ENCODE results near the gene FOXS1.
A peak's percentile ranks its signal among the peaks of the same experiment; 100 is the strongest.

FOXS1 gene

DNA sequence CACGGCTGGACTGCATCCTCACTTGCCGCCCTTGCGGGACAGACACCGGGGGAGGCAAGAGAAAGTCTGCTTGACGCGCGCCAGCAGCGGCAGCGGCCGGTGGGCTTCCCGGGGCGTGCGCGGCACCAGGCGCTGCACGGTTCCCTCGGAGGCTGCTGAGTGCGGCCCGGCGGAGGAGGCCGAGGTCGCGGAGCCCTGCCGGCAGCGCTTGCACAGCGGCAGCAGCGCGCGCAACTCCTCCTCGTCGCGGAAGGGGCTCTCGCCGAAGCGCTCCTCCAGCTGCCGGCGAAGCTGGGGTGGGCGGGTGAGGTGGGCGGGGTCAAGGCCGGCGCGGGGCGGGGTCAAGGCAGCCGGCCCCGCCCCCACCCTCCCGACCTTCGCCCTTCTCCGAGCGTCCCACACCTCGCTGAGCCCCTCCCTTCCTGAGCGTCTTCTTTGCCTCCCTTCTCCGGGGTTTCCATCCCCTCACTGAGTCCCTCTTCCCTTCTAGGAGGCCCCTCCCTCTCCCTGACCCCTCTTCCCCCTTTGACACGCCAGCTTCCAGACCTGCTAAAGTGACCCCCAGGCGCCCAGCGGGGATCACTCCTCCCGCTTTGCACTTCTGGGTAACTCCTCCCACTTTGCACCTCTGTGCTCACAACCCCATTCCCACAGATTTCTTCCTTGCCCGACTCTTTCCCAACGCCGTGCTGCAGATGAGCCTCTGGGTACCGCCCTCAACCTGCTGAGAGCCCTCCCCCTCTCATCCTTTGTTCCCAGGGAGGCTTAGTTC is 16.2 kb upstream of the FOXS1 start:
- DNase-seq (ENCODE audit: low read depth in 1 of 2, low spot score in 1 of 2): peak; percentile 35 to 45

GRCh38 chr20:31861135-31861384 is 15.7 kb upstream of the FOXS1 start:
- DNase-seq (ENCODE audit: low read depth in 1 of 2, low spot score in 1 of 2): no peak

DNA sequence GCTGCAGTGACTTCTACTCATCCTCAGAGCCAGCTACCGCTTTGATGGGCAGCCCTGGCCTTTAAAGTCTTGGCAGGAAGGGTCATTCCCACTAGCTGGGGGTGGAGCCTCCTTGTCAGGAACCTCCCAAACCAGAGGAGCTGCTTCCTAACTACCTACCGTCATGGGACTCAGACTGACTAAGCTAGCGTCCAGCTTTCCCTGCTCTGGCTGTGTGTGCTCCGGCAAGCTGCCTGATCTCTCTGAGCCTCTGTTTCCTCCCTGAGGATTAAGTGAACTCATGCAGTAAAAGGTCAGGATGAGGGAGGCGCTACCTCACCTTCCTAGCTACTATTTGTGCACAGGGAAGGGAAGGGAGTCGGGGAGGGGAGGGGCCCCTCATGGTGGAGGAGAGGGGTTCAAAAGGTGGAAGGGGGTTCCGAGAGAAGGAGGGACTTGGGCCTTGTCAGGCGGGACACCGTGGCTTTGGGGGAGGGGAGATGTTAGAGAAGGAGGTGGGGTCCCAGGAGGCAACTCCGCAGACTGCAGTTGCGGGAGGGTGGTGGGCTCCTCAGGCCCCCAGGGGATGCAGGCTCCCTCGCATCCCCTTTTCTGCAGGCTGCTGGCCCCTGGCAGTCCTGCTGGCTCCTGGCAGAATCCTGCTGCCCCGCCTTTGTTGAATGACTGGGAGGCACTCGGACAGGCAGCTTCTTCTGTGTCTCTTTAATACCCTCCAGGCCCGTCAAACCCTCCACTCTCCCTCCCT is 15.2 kb upstream of the FOXS1 start:
- no peak for DNase-seq (ENCODE audit: low read depth in 1 of 2, low spot score in 1 of 2)

GRCh38 chr20:31859998-31860380 is 14.6 kb upstream of the FOXS1 start:
- no peak for DNase-seq (ENCODE audit: low read depth in 1 of 2, low spot score in 1 of 2)

- DNase-seq (ENCODE audit: low read depth in 1 of 2, low spot score in 1 of 2): no peak
Observed at GRCh38 chr20:31859266-31859997, 14.0 kb upstream of the FOXS1 start.

- no peak for DNase-seq (ENCODE audit: low read depth in 1 of 2, low spot score in 1 of 2)
Observed at GRCh38 chr20:31858760-31859083, 13.3 kb upstream of the FOXS1 start.

- no peak for DNase-seq (ENCODE audit: low read depth in 1 of 2, low spot score in 1 of 2)
Observed at GRCh38 chr20:31857861-31858759, 12.7 kb upstream of the FOXS1 start.

GRCh38 chr20:31856516-31856915 is 11.1 kb upstream of the FOXS1 start:
- no peak for DNase-seq (ENCODE audit: low read depth in 1 of 2, low spot score in 1 of 2)

GRCh38 chr20:31853481-31853880 is 8.1 kb upstream of the FOXS1 start:
- DNase-seq (ENCODE audit: low read depth in 1 of 2, low spot score in 1 of 2): no peak

GRCh38 chr20:31851240-31851955 is 6.0 kb upstream of the FOXS1 start:
- DNase-seq (ENCODE audit: low read depth in 1 of 2, low spot score in 1 of 2): no peak

DNA sequence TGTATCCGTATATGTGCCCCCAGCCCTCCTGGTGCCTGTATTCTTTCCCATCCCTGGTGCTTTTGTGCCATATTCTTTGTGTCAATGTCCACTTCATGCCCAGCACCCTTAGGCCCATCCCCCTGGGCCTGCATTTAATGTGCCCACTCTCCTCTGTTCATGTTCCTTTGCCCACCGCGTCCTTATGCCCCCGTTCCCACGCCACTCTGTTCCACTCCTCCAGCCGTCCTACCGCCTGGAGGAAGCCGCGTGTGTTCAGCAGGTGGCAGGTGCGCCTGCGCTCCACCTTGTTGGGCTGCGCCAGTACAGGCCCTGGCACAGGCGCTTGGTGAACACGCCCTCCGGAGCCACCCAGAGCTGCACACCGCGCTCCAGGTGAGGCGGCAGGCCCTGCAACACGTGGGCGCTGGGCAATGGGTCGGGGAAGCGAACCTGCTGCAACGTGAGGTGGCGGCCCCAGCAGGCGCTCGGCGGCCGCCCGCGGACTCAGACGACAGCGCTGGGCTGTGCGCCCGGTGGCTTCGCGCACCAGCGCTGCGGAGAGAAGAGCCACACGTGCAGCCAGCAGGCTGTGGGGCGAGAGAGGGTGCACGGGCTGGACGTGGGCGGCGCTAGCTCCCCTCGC is 4.0 kb upstream of the FOXS1 start:
- no peak for DNase-seq (ENCODE audit: low read depth in 1 of 2, low spot score in 1 of 2)

DNA sequence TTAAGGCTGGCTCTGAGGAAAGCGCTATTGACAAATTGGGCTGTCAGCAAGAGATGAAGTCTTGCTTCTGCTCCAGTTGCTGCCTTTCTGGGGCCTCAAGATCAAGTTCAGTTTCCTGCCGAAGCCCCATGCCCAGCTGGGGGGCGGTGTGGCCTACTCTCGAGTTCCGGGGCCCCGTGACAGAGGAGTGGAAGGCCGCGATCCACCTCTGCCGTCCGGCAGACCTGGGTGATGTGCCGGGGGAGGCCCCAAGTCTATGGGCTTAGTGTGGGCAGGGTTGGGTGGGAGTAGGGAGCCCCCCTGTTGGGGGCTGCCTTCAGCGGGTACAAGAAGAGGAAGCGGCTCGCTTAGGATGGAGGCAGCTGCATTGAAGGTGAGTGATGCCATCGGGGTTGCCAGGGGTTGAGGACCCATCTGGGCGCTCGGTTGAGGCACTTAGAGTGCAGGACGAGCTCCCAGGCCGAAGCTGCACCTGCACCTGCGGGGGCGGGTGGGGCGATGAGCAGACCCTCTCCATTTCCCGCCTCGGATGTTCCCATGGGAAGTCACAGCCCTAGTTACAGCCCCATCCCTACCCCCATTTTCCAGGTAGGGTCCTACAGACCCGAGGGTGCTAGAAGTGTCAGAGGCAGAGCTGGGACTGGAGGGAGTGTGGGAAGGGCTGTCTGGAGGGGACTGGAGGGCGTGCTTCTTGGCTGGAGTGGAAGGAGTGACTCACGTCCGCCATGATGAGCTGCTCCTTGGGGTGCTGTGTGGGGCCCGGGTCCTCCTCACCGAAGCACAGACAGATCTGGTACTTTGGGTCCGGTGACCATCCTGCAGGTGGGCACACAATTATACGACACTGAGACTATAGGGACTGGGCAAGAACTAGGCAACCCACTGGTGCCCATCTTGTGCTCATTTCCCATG is 2.9 kb upstream of the FOXS1 start:
- no peak for DNase-seq (ENCODE audit: low read depth in 1 of 2, low spot score in 1 of 2)

DNA sequence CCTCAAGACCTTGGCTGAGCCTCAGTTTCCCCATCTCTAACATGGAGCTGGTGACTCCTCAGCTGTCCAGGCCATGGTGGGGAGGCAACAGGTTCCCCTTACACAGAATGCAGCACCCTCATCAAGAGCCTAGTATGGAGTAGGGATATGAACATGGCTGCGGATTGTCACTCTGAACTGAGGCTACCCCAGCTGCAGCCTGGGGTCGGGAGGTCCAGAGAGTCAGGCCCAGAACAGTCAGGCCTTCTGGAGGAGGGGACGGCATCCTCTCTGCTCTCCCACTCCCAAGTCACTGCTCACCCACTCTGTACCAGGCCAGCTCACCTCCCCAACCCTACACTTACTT is 1.4 kb upstream of the FOXS1 start:
- DNase-seq (ENCODE audit: low read depth in 1 of 2, low spot score in 1 of 2): no peak

DNA sequence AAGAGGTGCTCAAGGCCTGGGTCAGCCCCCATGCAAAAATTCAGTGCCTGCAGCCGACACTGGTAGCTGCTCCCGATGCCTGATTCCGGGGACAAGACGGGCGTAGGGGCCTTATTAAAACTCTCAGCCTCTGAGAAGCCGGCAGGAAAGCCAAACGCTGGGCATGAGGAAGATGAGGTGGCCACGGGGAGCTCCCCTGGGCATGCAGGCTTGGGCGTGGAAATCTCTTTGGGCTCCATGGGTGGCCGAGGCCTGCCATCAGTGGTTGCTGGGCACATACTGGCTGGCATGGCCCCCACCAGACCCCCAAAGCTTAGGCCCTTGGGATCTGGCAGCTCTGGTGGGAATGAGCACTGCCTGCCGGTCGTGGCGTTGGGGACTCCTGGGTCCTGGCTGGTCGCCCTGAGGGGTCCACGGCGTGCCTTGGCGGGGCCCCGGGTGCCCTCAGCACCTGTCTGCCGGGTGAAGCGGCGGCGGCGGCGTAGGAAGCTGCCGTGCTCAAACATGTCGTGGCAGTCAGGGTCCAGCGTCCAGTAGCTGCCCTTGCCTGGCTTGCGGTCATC is 586 bp downstream of the FOXS1 start:
- DNase-seq (ENCODE audit: low read depth in 1 of 2, low spot score in 1 of 2): no peak

DNA sequence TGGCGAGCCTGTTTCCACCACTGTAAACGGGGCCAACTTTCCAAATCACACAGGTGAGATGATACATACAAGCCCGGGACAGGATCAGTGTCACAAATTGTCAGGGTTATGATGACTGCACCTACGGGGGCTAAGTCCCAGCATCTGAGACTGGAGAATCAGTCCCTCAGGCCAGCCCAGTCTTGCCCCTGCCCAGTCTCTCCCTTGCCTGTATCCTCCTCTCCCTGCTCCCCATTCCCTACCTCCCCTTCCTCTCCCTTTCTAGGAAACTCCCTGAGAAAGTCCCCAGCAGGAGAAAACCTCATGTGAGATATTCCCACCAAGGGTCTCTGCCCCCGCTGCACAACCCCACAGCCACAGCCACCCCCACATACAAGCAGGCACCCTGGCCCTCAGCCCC is 1.5 kb downstream of the FOXS1 start:
- DNase-seq (ENCODE audit: low read depth in 1 of 2, low spot score in 1 of 2): no peak

DNA sequence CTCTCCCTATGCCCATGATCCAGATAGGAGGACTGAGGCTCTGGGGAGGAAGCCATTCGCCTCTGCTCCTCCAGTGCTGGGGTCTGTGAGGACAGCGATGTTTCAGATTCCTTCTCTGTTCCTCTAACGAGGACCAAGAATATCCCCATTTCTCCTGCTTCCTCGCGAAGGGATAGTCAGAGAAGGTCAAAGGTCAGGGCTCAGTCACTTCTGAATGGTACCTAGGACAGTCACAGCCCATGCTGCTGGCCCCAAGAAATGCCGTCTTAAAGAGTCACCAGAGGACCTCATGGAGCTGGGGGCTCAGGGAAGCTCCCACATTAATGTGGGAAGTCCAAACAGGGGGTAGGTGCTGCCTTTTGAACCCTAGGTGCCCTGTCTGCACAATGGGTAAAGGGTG is 2.1 kb downstream of the FOXS1 start:
- DNase-seq (ENCODE audit: low read depth in 1 of 2, low spot score in 1 of 2): no peak

GRCh38 chr20:31842471-31843157 is 2.8 kb downstream of the FOXS1 start:
- DNase-seq (ENCODE audit: low read depth in 1 of 2, low spot score in 1 of 2): no peak

DNA sequence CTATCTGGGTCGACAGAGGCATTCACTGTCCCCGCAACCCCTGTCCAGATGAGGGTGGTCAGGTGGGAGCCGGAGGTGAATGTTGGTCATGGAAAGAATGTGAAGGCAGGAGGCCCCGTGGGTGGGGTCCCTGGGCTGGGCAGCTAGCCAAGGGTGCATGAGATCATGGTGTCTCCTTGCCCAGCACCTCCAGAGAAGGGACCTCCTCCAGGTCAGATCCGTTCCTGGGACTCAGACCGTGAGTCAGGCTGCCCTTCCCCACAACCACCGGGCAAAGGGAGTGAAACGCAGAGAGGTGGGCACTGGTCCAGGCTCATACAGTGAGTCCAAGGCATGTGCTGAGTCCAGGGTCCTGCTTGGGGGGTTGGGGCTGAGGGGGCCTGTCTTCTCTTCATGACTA is 3.5 kb downstream of the FOXS1 start:
- no peak for DNase-seq (ENCODE audit: low read depth in 1 of 2, low spot score in 1 of 2)
